ENCODE data around the gene GOSR2.

Gene GOSR2

DNA sequence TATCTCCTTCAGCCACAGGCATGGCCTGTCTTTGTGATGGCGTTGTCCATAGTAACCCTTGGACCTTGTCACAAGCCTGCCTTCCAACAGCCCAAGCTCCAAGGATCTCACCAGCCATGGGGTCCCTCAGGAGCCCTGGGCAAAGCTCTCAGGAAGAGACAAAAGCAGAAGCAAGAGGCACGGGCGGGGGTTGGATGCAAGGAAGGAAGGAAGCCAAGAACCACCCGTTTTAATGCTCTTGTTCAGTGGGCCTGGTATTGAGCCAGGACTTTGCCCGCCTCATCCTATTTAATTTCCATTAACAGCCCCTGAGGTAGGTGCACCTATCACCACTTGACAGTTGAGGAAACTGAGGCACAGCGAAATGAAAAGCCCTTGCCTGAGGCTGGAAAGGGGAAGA lies 32.3 kb upstream of the GOSR2 start:
- H3K4me3 ChIP-seq (ENCODE audit: low read depth, low read length): no peak overlapping the region
- DNase-seq (ENCODE audit: low read depth): no peak
- TF ChIP-seq, protein P1, sequence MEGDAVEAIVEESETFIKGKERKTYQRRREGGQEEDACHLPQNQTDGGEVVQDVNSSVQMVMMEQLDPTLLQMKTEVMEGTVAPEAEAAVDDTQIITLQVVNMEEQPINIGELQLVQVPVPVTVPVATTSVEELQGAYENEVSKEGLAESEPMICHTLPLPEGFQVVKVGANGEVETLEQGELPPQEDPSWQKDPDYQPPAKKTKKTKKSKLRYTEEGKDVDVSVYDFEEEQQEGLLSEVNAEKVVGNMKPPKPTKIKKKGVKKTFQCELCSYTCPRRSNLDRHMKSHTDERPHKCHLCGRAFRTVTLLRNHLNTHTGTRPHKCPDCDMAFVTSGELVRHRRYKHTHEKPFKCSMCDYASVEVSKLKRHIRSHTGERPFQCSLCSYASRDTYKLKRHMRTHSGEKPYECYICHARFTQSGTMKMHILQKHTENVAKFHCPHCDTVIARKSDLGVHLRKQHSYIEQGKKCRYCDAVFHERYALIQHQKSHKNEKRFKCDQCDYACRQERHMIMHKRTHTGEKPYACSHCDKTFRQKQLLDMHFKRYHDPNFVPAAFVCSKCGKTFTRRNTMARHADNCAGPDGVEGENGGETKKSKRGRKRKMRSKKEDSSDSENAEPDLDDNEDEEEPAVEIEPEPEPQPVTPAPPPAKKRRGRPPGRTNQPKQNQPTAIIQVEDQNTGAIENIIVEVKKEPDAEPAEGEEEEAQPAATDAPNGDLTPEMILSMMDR (IDR thresholded peaks at IDR 0.05; ENCODE audit: low read depth, low read length, missing control alignments): no peak

DNA sequence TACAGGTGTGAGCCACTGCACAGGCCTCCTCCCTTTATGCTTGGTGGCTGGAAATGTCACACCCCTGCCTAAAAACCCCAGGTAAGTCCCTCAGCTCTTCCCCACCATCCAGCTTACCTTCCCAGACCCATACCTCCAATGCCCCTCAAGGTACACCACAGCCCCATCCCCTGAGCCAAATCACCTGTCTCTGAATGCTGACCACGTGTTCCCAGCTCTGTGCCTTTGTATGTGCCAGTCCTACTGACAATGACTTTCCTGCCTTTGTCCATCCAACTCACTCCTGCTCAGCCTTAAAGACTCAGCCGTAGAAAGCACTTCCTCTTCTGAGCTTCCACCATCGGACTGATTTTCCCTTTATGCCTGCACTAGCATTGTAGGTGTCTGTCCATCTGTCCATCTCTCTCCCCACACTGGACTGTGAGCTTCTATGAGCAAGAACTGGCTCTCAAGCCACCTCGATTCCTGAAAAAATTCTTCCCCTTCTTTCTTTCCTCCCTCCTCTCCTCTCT lies 30.7 kb upstream of the GOSR2 start:
- TF ChIP-seq, protein P1 (IDR thresholded peaks at IDR 0.05; ENCODE audit: low read depth, low read length, missing control alignments): no peak
- H3K4me3 ChIP-seq (ENCODE audit: low read depth, low read length): no peak overlapping the region
- no peak for DNase-seq (ENCODE audit: low read depth)

DNA sequence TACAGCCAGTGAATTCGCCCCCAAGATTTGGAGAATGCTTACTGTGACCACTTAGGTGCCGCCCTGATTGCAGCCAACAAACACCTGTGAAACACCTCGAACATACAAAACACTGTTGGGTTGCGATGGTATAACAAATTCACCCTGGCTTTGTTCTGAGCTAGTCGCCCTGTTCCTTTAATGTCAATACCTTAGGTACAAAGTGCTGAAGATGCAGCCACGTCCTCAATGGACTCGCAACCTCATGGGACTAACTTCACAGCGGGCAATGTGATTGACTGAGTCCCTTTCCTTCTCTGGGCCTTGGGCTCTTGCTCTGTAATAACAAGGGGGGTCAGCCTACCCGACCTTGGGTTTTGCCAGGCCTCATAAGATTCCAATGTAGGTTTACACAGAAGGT lies 28.9 kb upstream of the GOSR2 start:
- DNase-seq (ENCODE audit: low read depth): no peak
- H3K4me3 ChIP-seq (ENCODE audit: low read depth, low read length): no peak overlapping the region
- TF ChIP-seq, protein P1 (IDR thresholded peaks at IDR 0.05; ENCODE audit: low read depth, low read length, missing control alignments): no peak

DNA sequence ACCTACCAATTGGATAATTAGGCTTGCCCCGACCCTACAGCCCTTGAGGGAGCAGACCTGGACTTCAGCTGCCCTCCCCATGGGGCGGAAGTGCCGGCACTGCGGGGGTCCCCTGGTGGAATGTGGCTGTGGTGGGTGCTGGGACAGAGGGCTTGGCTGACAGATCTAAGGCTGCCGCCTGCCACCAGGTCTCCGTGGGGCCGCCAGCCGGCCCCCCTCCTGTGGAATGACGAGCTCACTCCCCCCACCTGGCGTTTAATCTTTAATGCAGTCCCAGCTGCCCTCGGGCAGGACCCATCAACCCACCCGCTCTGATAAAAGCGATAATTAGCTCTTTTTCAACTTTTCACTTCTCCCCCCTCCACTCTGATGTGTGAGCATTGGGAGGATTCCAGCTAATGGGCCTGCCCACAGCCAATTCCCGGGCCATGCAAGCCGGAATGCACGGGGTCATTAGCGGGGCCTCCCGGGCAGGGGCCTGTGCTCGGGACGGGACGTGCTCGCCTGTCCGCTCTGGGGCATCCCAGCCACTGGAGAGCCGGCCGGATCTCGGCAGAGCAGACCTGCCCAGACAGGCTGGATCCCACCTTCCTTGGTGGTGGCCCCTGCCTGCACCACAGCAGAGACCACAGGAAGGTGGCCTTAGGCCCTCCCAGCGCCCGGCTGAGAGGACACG lies 28.3 kb upstream of the GOSR2 start:
- DNase-seq (ENCODE audit: low read depth): no peak
- no peak overlapping the region for H3K4me3 ChIP-seq (ENCODE audit: low read depth, low read length)
- TF ChIP-seq, protein P1 (IDR thresholded peaks at IDR 0.05; ENCODE audit: low read depth, low read length, missing control alignments): no peak

DNA sequence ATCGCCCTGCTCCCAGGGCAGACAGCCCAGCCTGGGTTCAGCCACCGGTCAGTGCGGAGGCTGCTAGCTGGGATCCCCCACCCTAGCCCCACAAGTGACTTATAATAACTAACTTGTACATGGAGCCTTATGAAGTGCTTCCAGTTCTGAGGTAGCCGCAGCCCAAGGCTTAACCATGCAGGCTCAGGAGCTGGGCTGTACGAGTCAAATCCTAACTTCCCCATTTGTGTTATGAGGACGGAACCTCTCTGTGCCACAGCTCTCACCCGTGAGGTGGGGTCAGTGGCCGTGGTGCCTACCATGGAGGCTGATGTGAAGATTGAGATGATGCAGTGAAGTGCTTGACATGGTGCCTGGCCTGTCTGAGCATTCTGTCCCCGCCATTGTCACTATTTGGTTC lies 27.8 kb upstream of the GOSR2 start:
- no peak for DNase-seq (ENCODE audit: low read depth)
- H3K4me3 ChIP-seq (ENCODE audit: low read depth, low read length): no peak overlapping the region
- TF ChIP-seq, protein P1 (IDR thresholded peaks at IDR 0.05; ENCODE audit: low read depth, low read length, missing control alignments): no peak

DNA sequence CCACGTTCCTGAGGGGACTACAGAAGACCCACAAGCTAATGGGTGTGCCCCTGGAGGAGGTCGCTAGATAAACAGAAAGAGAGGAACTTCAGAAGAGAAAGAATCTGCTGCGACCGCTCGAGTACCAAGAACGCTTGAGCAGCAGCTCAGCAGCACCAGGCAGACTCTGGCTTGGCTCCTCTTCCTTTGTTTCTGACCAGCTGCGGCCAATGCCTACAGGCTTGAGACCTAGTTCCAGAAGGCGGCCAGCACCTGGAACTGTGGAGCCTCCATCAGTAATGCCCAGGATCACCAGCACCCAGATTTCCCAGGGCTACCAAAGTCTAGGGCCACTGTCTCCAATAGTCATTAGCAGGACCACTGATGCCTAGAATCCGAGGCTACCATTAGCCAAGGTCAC lies 26.0 kb upstream of the GOSR2 start:
- no peak for DNase-seq (ENCODE audit: low read depth)
- no peak overlapping the region for H3K4me3 ChIP-seq (ENCODE audit: low read depth, low read length)
- TF ChIP-seq, protein P1 (IDR thresholded peaks at IDR 0.05; ENCODE audit: low read depth, low read length, missing control alignments): no peak

DNA sequence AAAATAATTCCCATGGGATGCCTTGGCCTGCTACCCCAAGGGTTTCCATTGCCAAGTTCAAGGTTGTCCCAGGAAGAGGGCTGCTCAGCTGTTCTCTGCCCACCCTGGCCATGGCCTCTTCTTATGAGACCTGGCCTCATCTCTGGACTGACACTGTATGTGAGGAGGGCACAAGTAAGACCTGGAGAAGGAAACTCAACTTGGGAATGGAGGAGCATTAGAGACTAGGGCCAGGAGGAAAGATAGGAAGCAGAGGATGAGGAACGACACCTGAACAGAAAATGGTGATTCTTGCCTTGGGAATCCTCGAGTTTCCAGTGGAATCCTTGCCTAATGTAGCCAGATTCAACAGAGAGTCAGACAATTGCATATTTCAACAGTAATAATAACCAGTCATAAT lies 24.6 kb upstream of the GOSR2 start:
- TF ChIP-seq, protein P1 (IDR thresholded peaks at IDR 0.05; ENCODE audit: low read depth, low read length, missing control alignments): no peak
- no peak for DNase-seq (ENCODE audit: low read depth)
- H3K4me3 ChIP-seq (ENCODE audit: low read depth, low read length): no peak overlapping the region
